ENCODE data around the gene MAOB. TPM values are rescaled to one million over a fixed set of nuclear protein-coding genes. Genes with fewer than 3 reads are reported as not detected.

Gene MAOB
- total and polyA plus RNA-seq, 10 of the 15 experiments (the other 5 are each of a cell fraction or from before 2014, with no cell fraction given) = 0.21 TPM; not detected in 9

GRCh38 chrX:43880425-43880824 lies 1.8 kb downstream of the MAOB start:
- no TSS peak for BruUV-seq (replicated peaks)
- no peak for TF ChIP-seq CBFB (IDR thresholded peaks at IDR 0.05; ENCODE audit: low read depth)
- no peak for TF ChIP-seq ZNF217 (IDR thresholded peaks at IDR 0.05)
- no peak for TF ChIP-seq TCF7 (IDR thresholded peaks at IDR 0.05; ENCODE audit: borderline replicate concordance)
- TF ChIP-seq BMI1 (IDR thresholded peaks at IDR 0.05; ENCODE audit: borderline replicate concordance) = no peak
- TF ChIP-seq PKNOX1 (IDR thresholded peaks at IDR 0.05) = no peak
- no peak for TF ChIP-seq WRNIP1 (IDR thresholded peaks at IDR 0.05; ENCODE audit: borderline replicate concordance, low read depth, low read length)
- TF ChIP-seq CHD2 (IDR thresholded peaks at IDR 0.05; ENCODE audit: borderline replicate concordance, low read depth, low read length) = no peak
- no peak for TF ChIP-seq POLR2A (IDR thresholded peaks at IDR 0.05; ENCODE audit: low read depth, low read length)
- TF ChIP-seq E2F4 (IDR thresholded peaks at IDR 0.05; ENCODE audit: low read depth, low read length) = no peak
- TF ChIP-seq IKZF2 (IDR thresholded peaks at IDR 0.05) = no peak
- no peak for TF ChIP-seq ATF3 (IDR thresholded peaks at IDR 0.05; ENCODE audit: borderline replicate concordance, extremely low read depth, low read depth, low read length)
- TF ChIP-seq TBL1XR1 (IDR thresholded peaks at IDR 0.05; ENCODE audit: low read depth, low read length) = no peak
- TF ChIP-seq SIX5 (IDR thresholded peaks at IDR 0.05; ENCODE audit: low read depth, low read length, severe bottlenecking) = no peak
- no peak for TF ChIP-seq RB1 (IDR thresholded peaks at IDR 0.05; ENCODE audit: borderline replicate concordance)
- no peak for TF ChIP-seq ETV6 (conservative IDR thresholded peaks at IDR 0.05 in 1 of 2, IDR thresholded peaks at IDR 0.05 in 1 of 2; ENCODE audit: borderline replicate concordance in 1 of 2, low read depth in 1 of 2)
- no peak for TF ChIP-seq KLF5 (IDR thresholded peaks at IDR 0.05; ENCODE audit: partially characterized antibody)
- no peak for TF ChIP-seq EZH2 (IDR thresholded peaks at IDR 0.05; ENCODE audit: borderline replicate concordance, control insufficient read depth, low read depth, low read length)
- no peak for TF ChIP-seq ATF2 (IDR thresholded peaks at IDR 0.05; ENCODE audit: low read length)
- no peak for TF ChIP-seq SMC3 (IDR thresholded peaks at IDR 0.05; ENCODE audit: borderline replicate concordance, low read length)

More at GRCh38 chrX:43880425-43880824, 1.8 kb downstream of the MAOB start:
- intact Hi-C loops (cut with micrococcal nuclease; ENCODE audit: unreplicated experiment) = no loop called here
- H3K9ac ChIP-seq (ENCODE audit: control insufficient read depth, insufficient read depth, low read length) = no peak overlapping the region
- no peaks in the 10 kb centered on the region for H3K4me1 ChIP-seq (ENCODE audit: control insufficient read depth, insufficient read depth, low read length)
- FAIRE-seq (no peak), DNase-seq (ENCODE audit: low read depth, low spot score) (no peak), ATAC-seq (no peak)
- no peaks in the 10 kb centered on the region for H3K79me2 ChIP-seq (ENCODE audit: control insufficient read depth, insufficient read depth, low read length)
- no peaks in the 10 kb centered on the region for H3K9me3 ChIP-seq (replicated peaks; ENCODE audit: control insufficient read depth, insufficient read depth, low read length)
- ChIA-PET POLR2A (no interaction called here), RAD21 (ENCODE audit: unreplicated experiment) (no interaction called here), SMC1A (ENCODE audit: uncharacterized antibody, unreplicated experiment) (interaction anchor here (0.7 kb wide), 1 partner anchor 67 kb away, joined by 3 read pairs; no protein-coding TSS in a partner anchor), CTCF (no interaction called here)
- 0% methylated on average over 2 of the region's 2 CpGs for WGBS (ENCODE audit: insufficient coverage, insufficient replicate concordance, low lambda C conversion rate, missing lambda C conversion rate)
- no peaks in the 10 kb centered on the region; a peak in 1 of 4 replicates for H3K27me3 ChIP-seq (replicated peaks in 1 of 2; ENCODE audit: control insufficient read depth in 2 of 2, insufficient read depth in 2 of 2, low read length in 1 of 2)
- no peak overlapping the region for H2AFZ ChIP-seq (ENCODE audit: control insufficient read depth, low read depth, low read length)
- no peaks in the 10 kb centered on the region for H4K20me1 ChIP-seq (ENCODE audit: control insufficient read depth, insufficient read depth)
- in situ Hi-C loops (cut with MboI) = no loop called here
- H3K27ac ChIP-seq (ENCODE audit: control insufficient read depth, insufficient read depth) = no peak overlapping the region
- H3K4me2 ChIP-seq (ENCODE audit: control insufficient read depth, insufficient read depth) = no peak overlapping the region
- no peak overlapping the region for H3K4me3 ChIP-seq
- H3K36me3 ChIP-seq (ENCODE audit: control insufficient read depth in 2 of 2, insufficient read depth in 2 of 2, low read length in 1 of 2) = no peaks in the 10 kb centered on the region
